ENCODE measurements around the gene MYL12A.

The MYL12A gene

GRCh38 chr18:3214855-3215637 lies 32.6 kb upstream of the MYL12A start:
- no peaks in the 10 kb centered on the region for H3K27me3 ChIP-seq (ENCODE audit: control insufficient read depth, insufficient read depth, low read length)
- no peaks in the 10 kb centered on the region for H3K9me3 ChIP-seq (ENCODE audit: control insufficient read depth, low read length)
- no peak overlapping the region for H3K4me2 ChIP-seq (ENCODE audit: low read length)
- H3K36me3 ChIP-seq (ENCODE audit: control insufficient read depth, insufficient read depth, low read length): no peaks in the 10 kb centered on the region
- H3K79me2 ChIP-seq: no peaks in the 10 kb centered on the region
- TF ChIP-seq CTCF (IDR thresholded peaks at IDR 0.05): no peak
- H3K4me1 ChIP-seq: no peaks in the 10 kb centered on the region
- H2AFZ ChIP-seq: no peak overlapping the region
- H3K9ac ChIP-seq: no peak overlapping the region
- no peak overlapping the region for H3K4me3 ChIP-seq (ENCODE audit: low read depth, low read length)
- no peak overlapping the region for H3K27ac ChIP-seq

GRCh38 chr18:3216987-3217386 lies 30.6 kb upstream of the MYL12A start:
- Histone ChIP-seq H3K79me2 (no peaks in the 10 kb centered on the region), H3K4me2 (ENCODE audit: low read length) (no peak overlapping the region), H3K4me1 (no peaks in the 10 kb centered on the region), H3K9ac (no peak overlapping the region), H3K36me3 (ENCODE audit: control insufficient read depth, insufficient read depth, low read length) (no peaks in the 10 kb centered on the region), H2AFZ (no peak overlapping the region), H3K4me3 (ENCODE audit: low read depth, low read length) (no peak overlapping the region), H3K27ac (no peak overlapping the region), H3K9me3 (ENCODE audit: control insufficient read depth, low read length) (no peaks in the 10 kb centered on the region), H3K27me3 (ENCODE audit: control insufficient read depth, insufficient read depth, low read length) (no peaks in the 10 kb centered on the region)
- no peak for TF ChIP-seq CTCF (IDR thresholded peaks at IDR 0.05)

GRCh38 chr18:3217948-3218647 lies 29.5 kb upstream of the MYL12A start:
- no peak overlapping the region for H3K9ac ChIP-seq
- TF ChIP-seq CTCF (IDR thresholded peaks at IDR 0.05): no peak
- no peak overlapping the region for H3K27ac ChIP-seq
- H3K4me3 ChIP-seq (ENCODE audit: low read depth, low read length): no peak overlapping the region
- H3K4me2 ChIP-seq (ENCODE audit: low read length): no peak overlapping the region
- H3K27me3 ChIP-seq (ENCODE audit: control insufficient read depth, insufficient read depth, low read length): no peaks in the 10 kb centered on the region
- no peaks in the 10 kb centered on the region for H3K4me1 ChIP-seq
- H3K36me3 ChIP-seq (ENCODE audit: control insufficient read depth, insufficient read depth, low read length): no peaks in the 10 kb centered on the region
- H3K9me3 ChIP-seq (ENCODE audit: control insufficient read depth, low read length): no peaks in the 10 kb centered on the region
- H2AFZ ChIP-seq: no peak overlapping the region
- H3K79me2 ChIP-seq: no peaks in the 10 kb centered on the region

GRCh38 chr18:3218819-3219218 lies 28.8 kb upstream of the MYL12A start:
- H3K4me1 ChIP-seq: no peaks in the 10 kb centered on the region
- no peak overlapping the region for H3K4me3 ChIP-seq (ENCODE audit: low read depth, low read length)
- no peak for TF ChIP-seq CTCF (IDR thresholded peaks at IDR 0.05)
- H3K4me2 ChIP-seq (ENCODE audit: low read length): no peak overlapping the region
- H3K79me2 ChIP-seq: no peaks in the 10 kb centered on the region
- H2AFZ ChIP-seq: no peak overlapping the region
- H3K36me3 ChIP-seq (ENCODE audit: control insufficient read depth, insufficient read depth, low read length): no peaks in the 10 kb centered on the region
- no peak overlapping the region for H3K9ac ChIP-seq
- no peaks in the 10 kb centered on the region for H3K27me3 ChIP-seq (ENCODE audit: control insufficient read depth, insufficient read depth, low read length)
- H3K27ac ChIP-seq: no peak overlapping the region
- H3K9me3 ChIP-seq (ENCODE audit: control insufficient read depth, low read length): no peaks in the 10 kb centered on the region

All from parathyroid adenoma (tissue), 2 donors.